SJCRH30 (cell line): ENCODE results near the gene IL6ST. TPM values are rescaled to one million over a fixed set of nuclear protein-coding genes. Genes with fewer than 3 reads are reported as not detected.
"Not testable (repeated sequence)": the region's sequence is repeated elsewhere in the genome, so short reads cannot be mapped to it uniquely, and the experiment has no call there.

Source experiments
- DNase-seq, 2 experiments: peaks; one replicate each; pipeline ENCODE4 v3.0.0-alpha.2; 2015 to 2020
- H3K27ac ChIP-seq: fragments of 250-450 bp; sonication (Bioruptor Pico); 2 replicates; pipeline ENCODE4 v1.5.1; 2020; ENCODE audit warnings: mild to moderate bottlenecking, moderate library complexity
- H3K27me3 ChIP-seq: fragments of 250-450 bp; sonication (Bioruptor Pico); 2 replicates; pipeline ENCODE4 v1.5.1; 2020; ENCODE audit warnings: mild to moderate bottlenecking, moderate library complexity
- H3K36me3 ChIP-seq: fragments of 250-450 bp; sonication (Bioruptor Pico); 2 replicates; pipeline ENCODE4 v1.5.1; 2020; ENCODE audit warnings: mild to moderate bottlenecking, moderate library complexity
- H3K4me1 ChIP-seq: fragments of 250-450 bp; sonication (Bioruptor Pico); 2 replicates; pipeline ENCODE4 v1.5.1; 2020; ENCODE audit warnings: mild to moderate bottlenecking, moderate library complexity
- H3K4me3 ChIP-seq: fragments of 250-450 bp; sonication (Bioruptor Pico); 2 replicates; pipeline ENCODE4 v1.5.1; 2020; ENCODE audit warnings: mild to moderate bottlenecking, moderate library complexity
- H3K9me3 ChIP-seq: fragments of 250-450 bp; sonication (Bioruptor Pico); replicated peaks from 2 replicates; pipeline ENCODE4 v1.5.1; 2020; ENCODE audit warnings: mild to moderate bottlenecking, moderate library complexity
- total RNA-seq: library from RNA; depleted of rRNA; stranded (reverse); fragments of >200 nt; shearing (Covaris generic); gene quantifications from 2 replicates; pipeline ENCODE4 v1.2.3, GENCODE V29; 2014

Gene IL6ST
- total RNA-seq, 1 experiment from 2014 or later = 52.5 TPM

GRCh38 chr5:55993731-55994494, 850 bp downstream of the IL6ST start:
- no peaks in the 10 kb centered on the region for H3K36me3 ChIP-seq
- H3K27ac ChIP-seq = peak overlapping the region; percentile 80
- no peaks in the 10 kb centered on the region for H3K4me1 ChIP-seq
- no peaks in the 10 kb centered on the region for H3K27me3 ChIP-seq
- no peak for DNase-seq
- H3K9me3 ChIP-seq = no peaks in the 10 kb centered on the region
- H3K4me3 ChIP-seq = peak overlapping the region; percentile 83

DNA sequence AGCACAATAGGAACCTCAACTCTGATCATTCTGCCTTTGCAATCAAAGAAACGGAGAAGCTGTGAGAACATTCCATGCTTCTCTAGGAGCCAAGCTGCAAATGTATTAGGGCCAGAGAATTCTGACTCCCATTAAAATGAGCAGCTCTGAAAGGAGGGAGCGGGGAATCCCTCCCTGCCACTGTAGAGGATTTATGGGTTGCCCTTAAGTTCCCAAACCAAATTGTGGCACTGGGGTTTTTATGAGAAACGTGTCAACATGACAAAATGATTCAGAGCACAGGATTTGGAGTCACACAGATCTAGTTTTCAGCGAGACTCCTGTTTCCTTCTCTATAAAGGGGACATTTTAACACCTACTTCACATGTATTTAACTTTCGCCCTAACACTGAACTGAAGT, 1.8 kb downstream of the IL6ST start:
- Histone ChIP-seq H3K4me1 (no peaks in the 10 kb centered on the region), H3K4me3 (no peak overlapping the region; the same call in 1 of the 2 replicates), H3K27me3 (no peaks in the 10 kb centered on the region), H3K36me3 (no peaks in the 10 kb centered on the region), H3K27ac (no peak overlapping the region), H3K9me3 (no peaks in the 10 kb centered on the region)
- DNase-seq = no peak

GRCh38 chr5:55991768-55992486, 2.8 kb downstream of the IL6ST start:
- Histone ChIP-seq H3K4me1 (no peaks in the 10 kb centered on the region), H3K9me3 (no peaks in the 10 kb centered on the region), H3K36me3 (no peaks in the 10 kb centered on the region), H3K27me3 (no peaks in the 10 kb centered on the region), H3K27ac (no peak overlapping the region), H3K4me3 (no peak overlapping the region)
- DNase-seq = no peak

GRCh38 chr5:55990895-55991294, 3.9 kb downstream of the IL6ST start:
- H3K36me3 ChIP-seq, H3K4me3 ChIP-seq, H3K4me1 ChIP-seq, H3K9me3 ChIP-seq, H3K27me3 ChIP-seq, H3K27ac ChIP-seq, DNase-seq: not testable (repeated sequence)

DNA sequence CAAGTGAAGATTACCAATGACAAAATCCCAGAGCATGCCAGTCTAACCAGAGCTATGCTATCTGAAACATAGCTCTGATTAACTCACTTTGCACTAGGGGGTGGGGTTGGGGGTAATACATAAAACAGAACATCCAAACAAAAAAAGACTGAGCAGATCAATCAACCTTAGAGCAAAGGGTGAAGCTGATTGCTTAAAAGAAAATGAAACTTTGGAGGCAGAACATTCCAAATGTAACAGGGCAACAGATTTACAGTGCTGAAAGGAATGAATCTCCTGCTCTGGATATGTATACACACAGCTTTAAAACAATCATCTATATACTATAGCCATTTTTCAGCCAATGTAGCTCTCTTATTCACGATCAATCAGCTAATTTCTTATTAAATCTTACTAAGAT, 4.9 kb downstream of the IL6ST start:
- Histone ChIP-seq H3K9me3 (no peaks in the 10 kb centered on the region), H3K36me3 (peaks cover 6% of the 10 kb centered on the region; the same call in 1 of the 2 replicates), H3K4me1 (no peaks in the 10 kb centered on the region), H3K4me3 (no peak overlapping the region), H3K27ac (no peak overlapping the region), H3K27me3 (no peaks in the 10 kb centered on the region)
- no peak for DNase-seq

- Histone ChIP-seq H3K4me1 (no peaks in the 10 kb centered on the region), H3K36me3 (peaks cover 6% of the 10 kb centered on the region; the same call in 1 of the 2 replicates), H3K27ac (no peak overlapping the region), H3K4me3 (no peak overlapping the region), H3K9me3 (no peaks in the 10 kb centered on the region), H3K27me3 (no peaks in the 10 kb centered on the region)
- DNase-seq = no peak
Measured at GRCh38 chr5:55988979-55989638, 5.7 kb downstream of the IL6ST start.

DNA sequence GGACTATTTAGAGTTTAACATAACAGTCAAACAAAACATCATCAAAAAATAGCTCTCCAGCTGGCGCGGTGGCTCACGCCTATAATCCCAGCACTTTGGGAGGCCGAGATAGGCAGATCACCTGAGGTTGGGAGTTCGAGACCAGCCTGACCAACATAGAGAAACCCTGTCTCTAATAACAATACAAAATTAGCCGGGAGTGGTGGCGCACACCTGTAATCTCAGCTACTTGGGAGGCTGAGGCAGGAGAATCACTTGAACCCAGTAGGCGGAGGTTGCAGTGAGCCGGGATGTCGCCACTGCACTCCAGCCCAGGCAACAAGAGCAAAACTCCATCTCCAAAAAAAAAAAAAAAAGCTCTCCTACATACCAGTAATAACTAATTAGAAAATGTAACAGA, 6.3 kb downstream of the IL6ST start:
- H3K36me3 ChIP-seq, H3K4me3 ChIP-seq, H3K27me3 ChIP-seq, H3K9me3 ChIP-seq, H3K27ac ChIP-seq, DNase-seq, H3K4me1 ChIP-seq: not testable (repeated sequence)

GRCh38 chr5:55986931-55987330, 7.8 kb downstream of the IL6ST start:
- H3K36me3 ChIP-seq = peaks cover 6% of the 10 kb centered on the region; the same call in 1 of the 2 replicates
- DNase-seq = no peak
- H3K27me3 ChIP-seq = no peaks in the 10 kb centered on the region
- no peaks in the 10 kb centered on the region for H3K4me1 ChIP-seq
- no peak overlapping the region for H3K4me3 ChIP-seq
- H3K9me3 ChIP-seq = no peaks in the 10 kb centered on the region
- no peak overlapping the region for H3K27ac ChIP-seq

GRCh38 chr5:55985181-55985580, 9.6 kb downstream of the IL6ST start:
- Histone ChIP-seq H3K9me3 (no peaks in the 10 kb centered on the region), H3K27ac (no peak overlapping the region), H3K27me3 (no peaks in the 10 kb centered on the region), H3K4me1 (no peaks in the 10 kb centered on the region), H3K4me3 (no peak overlapping the region), H3K36me3 (peaks cover 6% of the 10 kb centered on the region; the same call in 1 of the 2 replicates)
- no peak for DNase-seq

DNA sequence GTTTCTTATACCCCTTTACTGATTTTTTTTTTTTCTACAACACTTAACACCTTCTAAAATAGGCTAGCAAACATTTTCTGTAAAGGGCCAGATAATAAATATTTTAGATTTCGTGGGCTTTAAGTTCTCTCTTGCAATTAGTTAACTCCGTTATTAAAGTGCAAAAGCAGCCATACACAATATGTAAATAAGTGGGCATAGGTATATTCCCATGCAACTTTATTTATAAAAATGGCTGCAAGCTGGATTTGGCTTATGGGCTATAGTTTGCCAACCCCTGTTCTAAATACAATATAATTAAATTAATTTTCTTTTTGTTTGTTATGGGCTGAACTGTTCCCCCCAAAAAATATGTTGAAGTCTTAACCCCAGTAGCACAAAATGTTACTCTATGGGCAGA, 10.8 kb downstream of the IL6ST start:
- no peak overlapping the region for H3K27ac ChIP-seq
- no peak overlapping the region for H3K4me3 ChIP-seq
- H3K4me1 ChIP-seq = no peaks in the 10 kb centered on the region
- H3K36me3 ChIP-seq = peaks cover 6% of the 10 kb centered on the region; the same call in 1 of the 2 replicates
- no peaks in the 10 kb centered on the region for H3K9me3 ChIP-seq
- DNase-seq = no peak
- H3K27me3 ChIP-seq = no peaks in the 10 kb centered on the region

DNA sequence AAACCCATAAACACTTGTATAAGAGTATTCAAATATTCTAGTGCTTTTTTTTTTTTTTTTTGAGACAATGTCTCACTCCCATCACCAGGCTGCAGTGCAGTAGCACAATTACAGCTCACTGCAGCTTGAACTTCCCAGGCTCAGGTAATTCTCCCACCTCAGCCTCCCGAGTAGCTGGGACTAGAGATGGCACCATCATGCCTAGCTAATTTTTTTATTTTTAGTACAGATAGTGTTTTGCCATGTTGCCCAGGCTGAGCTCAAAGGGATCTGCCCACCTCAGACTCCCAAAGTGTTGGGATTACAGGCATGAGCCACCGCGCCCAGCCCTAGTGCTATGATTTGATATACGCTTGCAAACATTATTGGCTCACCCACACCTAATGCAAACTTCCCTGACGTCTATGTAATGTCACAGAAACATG, 11.8 kb downstream of the IL6ST start:
- no peak for DNase-seq
- Histone ChIP-seq H3K27ac (no peak overlapping the region), H3K36me3 (peaks cover 6% of the 10 kb centered on the region; the same call in 1 of the 2 replicates), H3K27me3 (no peaks in the 10 kb centered on the region), H3K9me3 (no peaks in the 10 kb centered on the region), H3K4me1 (no peaks in the 10 kb centered on the region), H3K4me3 (no peak overlapping the region)

GRCh38 chr5:55973296-55973695, 21.5 kb downstream of the IL6ST start:
- H3K4me1 ChIP-seq = no peaks in the 10 kb centered on the region
- H3K27me3 ChIP-seq = no peaks in the 10 kb centered on the region
- DNase-seq = no peak
- no peak overlapping the region for H3K27ac ChIP-seq
- no peaks in the 10 kb centered on the region for H3K9me3 ChIP-seq
- no peak overlapping the region for H3K4me3 ChIP-seq
- H3K36me3 ChIP-seq = peaks cover 6% of the 10 kb centered on the region; the same call in 1 of the 2 replicates

DNA sequence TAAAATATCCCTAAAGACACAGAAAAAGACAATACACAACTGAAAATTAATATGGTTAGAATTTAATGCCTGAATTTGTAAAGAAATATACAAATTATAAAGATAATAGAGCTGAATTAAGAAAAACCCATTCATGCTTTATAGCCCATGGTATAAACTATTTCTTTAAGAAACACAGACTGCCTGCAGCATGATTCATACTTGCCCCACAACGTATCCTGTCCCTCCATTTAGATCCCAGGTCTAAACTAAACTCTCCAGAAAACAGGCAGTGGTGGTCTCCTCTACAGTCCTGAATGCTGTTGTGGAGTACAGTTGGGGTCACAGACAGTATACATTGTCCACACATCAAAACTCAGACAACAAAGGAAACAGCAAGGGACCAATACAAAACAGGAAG, 24.8 kb downstream of the IL6ST start:
- no peaks in the 10 kb centered on the region for H3K4me1 ChIP-seq
- peaks cover 6% of the 10 kb centered on the region for H3K36me3 ChIP-seq
- DNase-seq = no peak
- no peaks in the 10 kb centered on the region for H3K27me3 ChIP-seq
- no peak overlapping the region for H3K27ac ChIP-seq
- H3K9me3 ChIP-seq = no peaks in the 10 kb centered on the region
- H3K4me3 ChIP-seq = no peak overlapping the region

- Histone ChIP-seq H3K27me3 (no peaks in the 10 kb centered on the region), H3K9me3 (no peaks in the 10 kb centered on the region), H3K36me3 (peaks cover 4% of the 10 kb centered on the region), H3K4me3 (no peak overlapping the region), H3K4me1 (no peaks in the 10 kb centered on the region), H3K27ac (no peak overlapping the region)
- DNase-seq = no peak
Measured at GRCh38 chr5:55966284-55966683, 28.5 kb downstream of the IL6ST start.

DNA sequence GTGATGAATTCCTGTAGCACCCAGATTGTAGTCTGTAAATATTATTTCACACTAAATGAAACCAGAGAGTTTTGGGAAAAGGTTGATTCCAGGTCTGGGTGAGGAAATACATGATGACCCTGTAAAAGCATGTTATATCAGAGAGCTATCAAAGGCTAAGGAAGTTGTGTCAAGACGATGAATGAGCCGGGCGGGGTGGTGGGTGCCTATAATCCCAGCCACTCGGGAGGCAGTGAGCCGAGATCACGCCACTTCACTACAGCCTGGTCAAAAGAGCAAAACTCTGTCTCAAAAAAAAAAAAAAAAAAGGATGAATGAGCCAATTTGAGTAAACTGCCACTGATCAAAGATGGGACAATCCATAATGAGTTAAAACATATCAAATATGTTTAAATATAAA, 29.2 kb downstream of the IL6ST start:
- no peaks in the 10 kb centered on the region for H3K4me1 ChIP-seq
- H3K27me3 ChIP-seq = no peaks in the 10 kb centered on the region
- H3K4me3 ChIP-seq = no peak overlapping the region
- DNase-seq = no peak
- no peaks in the 10 kb centered on the region for H3K9me3 ChIP-seq
- peaks cover 4% of the 10 kb centered on the region for H3K36me3 ChIP-seq
- H3K27ac ChIP-seq = no peak overlapping the region
